Measurements from ENCODE around the gene MIPEP.

DNA sequence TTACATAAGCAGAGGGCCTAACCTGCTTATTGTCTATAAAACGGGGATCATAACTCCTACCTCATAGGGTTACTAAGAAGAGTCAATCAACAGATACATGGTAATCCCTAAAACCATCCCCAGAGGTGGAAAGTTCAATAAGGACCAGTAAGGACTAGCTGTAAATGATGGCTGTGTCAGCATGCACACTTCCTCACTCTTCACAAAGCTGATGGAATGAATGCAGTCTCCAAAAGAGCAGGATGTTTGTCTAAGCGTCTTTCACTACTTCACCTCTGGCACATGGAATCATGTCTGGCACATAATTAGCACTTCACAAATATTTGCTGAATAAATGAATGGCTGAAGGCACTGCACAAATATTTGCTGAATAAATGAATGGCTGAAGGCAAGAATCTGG is 134.2 kb downstream of the MIPEP start:
- TF ChIP-seq, protein P1, sequence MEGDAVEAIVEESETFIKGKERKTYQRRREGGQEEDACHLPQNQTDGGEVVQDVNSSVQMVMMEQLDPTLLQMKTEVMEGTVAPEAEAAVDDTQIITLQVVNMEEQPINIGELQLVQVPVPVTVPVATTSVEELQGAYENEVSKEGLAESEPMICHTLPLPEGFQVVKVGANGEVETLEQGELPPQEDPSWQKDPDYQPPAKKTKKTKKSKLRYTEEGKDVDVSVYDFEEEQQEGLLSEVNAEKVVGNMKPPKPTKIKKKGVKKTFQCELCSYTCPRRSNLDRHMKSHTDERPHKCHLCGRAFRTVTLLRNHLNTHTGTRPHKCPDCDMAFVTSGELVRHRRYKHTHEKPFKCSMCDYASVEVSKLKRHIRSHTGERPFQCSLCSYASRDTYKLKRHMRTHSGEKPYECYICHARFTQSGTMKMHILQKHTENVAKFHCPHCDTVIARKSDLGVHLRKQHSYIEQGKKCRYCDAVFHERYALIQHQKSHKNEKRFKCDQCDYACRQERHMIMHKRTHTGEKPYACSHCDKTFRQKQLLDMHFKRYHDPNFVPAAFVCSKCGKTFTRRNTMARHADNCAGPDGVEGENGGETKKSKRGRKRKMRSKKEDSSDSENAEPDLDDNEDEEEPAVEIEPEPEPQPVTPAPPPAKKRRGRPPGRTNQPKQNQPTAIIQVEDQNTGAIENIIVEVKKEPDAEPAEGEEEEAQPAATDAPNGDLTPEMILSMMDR (conservative IDR thresholded peaks at IDR 0.05 in 1 of 2, IDR thresholded peaks at IDR 0.05 in 1 of 2; ENCODE audit: low read depth in 1 of 2, low read length in 2 of 2), result no peak
- no peak for TF ChIP-seq EZH2 (IDR thresholded peaks at IDR 0.05; ENCODE audit: low read length, missing control alignments)
